Adrenal gland (tissue), 12 donors: ENCODE measurements around the gene LMNTD1. TPM values are rescaled to one million over a fixed set of nuclear protein-coding genes. Genes with fewer than 3 reads are reported as not detected.

Experiments used
- DNase-seq, 7 donors: peaks; one replicate each; pipeline ENCODE4 v3.0.0-alpha.2; 2019 to 2020
- H3K27ac ChIP-seq, 5 donors: fragments of 200-600 bp; sonication (generic) in 4 of 5; 1 replicate in 3 of 5; 2 replicates in 2 of 5; pipeline versions ENCODE4 v1.5.1 to v1.8.0; 2016 to 2020; ENCODE audit warnings: mild to moderate bottlenecking in 1 of 5
- H3K27me3 ChIP-seq: fragments of 200-600 bp; 2 replicates; pipeline ENCODE4 v1.8.0; 2021
- H3K36me3 ChIP-seq, 2 donors: fragments of 200-600 bp; replicated peaks in 1 of 2; 1 replicate in 1 of 2; 2 replicates in 1 of 2; pipeline versions ENCODE4 v1.5.1 to v1.8.0; 2018 to 2022
- H3K4me1 ChIP-seq, 2 donors: fragments of 200-600 bp; replicated peaks in 1 of 2; 1 replicate in 1 of 2; 2 replicates in 1 of 2; pipeline versions ENCODE4 v1.5.1 to v1.8.0; 2018 to 2021
- H3K4me3 ChIP-seq, 4 donors: fragments of 200-600 bp; sonication (generic) in 3 of 4; one replicate each; pipeline ENCODE4 v1.5.1; 2016 to 2018
- H3K9me3 ChIP-seq, 3 donors: fragments of 200-600 bp; sonication (generic) in 1 of 3; replicated peaks in 1 of 3; 1 replicate in 2 of 3; 2 replicates in 1 of 3; pipeline versions ENCODE4 v1.5.1 to v1.8.0; 2016 to 2021
- CTCF ChIP-seq, 6 experiments: fragments of 450-650 bp in 4 of 6; fragments of 200-600 bp in 2 of 6; sonication (generic) in 1 of 6; IDR thresholded peaks; 1 replicate in 5 of 6; 2 replicates in 1 of 6; pipeline versions ENCODE4 v1.5.1 to v1.8.0; 2016 to 2021; ENCODE audit warnings: antibody characterized with exemption in 6 of 6, mild to moderate bottlenecking in 2 of 6, moderate library complexity in 1 of 6
- POLR2A ChIP-seq, 2 donors: fragments of 450-650 bp; IDR thresholded peaks; one replicate each; pipeline ENCODE4 v1.6.1; 2017; ENCODE audit warnings: antibody characterized with exemption in 2 of 2, mild to moderate bottlenecking in 2 of 2, moderate library complexity in 1 of 2
- WGBS, 4 donors: extraction: QIAGEN DNeasy Blood & Tissue Kit in 2 of 4; methylation state at CpG; one replicate each; pipeline versions ENCODE4 v1.1.5 to v1.1.7; 2013 to 2017; 5-methylcytosine and 5-hydroxymethylcytosine counted together
- intact Hi-C, 2 donors: fragments of 100-400 bp; cut with DNase I; formaldehyde crosslinking; loops; one replicate each; pipeline versions ENCODE4 v1.14.1 to v1.15.0; 2022 to 2023
- polyA plus RNA-seq, 3 donors: library from polyadenylated mRNA; stranded (reverse); fragments of 200-250 nt in 2 of 3; fragments of 350-450 nt in 1 of 3; fragmentation: Illumina TruSeq in 1 of 3; extraction: RNeasy Lipid Tissue Mini Kit (QIAGEN cat#74804) in 1 of 3; gene quantifications; one replicate each; pipeline ENCODE4 v1.2.3, GENCODE V29; 2013 to 2014
- total RNA-seq, 9 donors: library from RNA; depleted of rRNA in 4 of 9; stranded (reverse); fragments of >200 nt in 4 of 9; fragments of 120-200 nt in 1 of 9; fragmentation: NEBNext Ultra II Directional in 1 of 9; extraction: Animal tissue kit (Norgen Biotek cat#: 25700) in 1 of 9; gene quantifications; one replicate each; pipeline versions ENCODE4 v1.1.0 to v1.2.4, GENCODE V29; 2013 to 2023
- donor health status: healthy with polysubstance abuse.
- donor health status: Bipolar disorder and iron deficiency.
- donor health status: DM: yes; HTN: yes; CAD: no.
- donor health status: DM: no; HTN: no; CAD: no.
- donor health status: DM: no; HTN: no; CAD: no.
- donor health status: DM: yes; HTN: yes; CAD: no.

Gene LMNTD1
- total and polyA plus RNA-seq, 12 donors, result 0.27 to 4.9 (median 0.46) TPM; not detected in 9

DNA sequence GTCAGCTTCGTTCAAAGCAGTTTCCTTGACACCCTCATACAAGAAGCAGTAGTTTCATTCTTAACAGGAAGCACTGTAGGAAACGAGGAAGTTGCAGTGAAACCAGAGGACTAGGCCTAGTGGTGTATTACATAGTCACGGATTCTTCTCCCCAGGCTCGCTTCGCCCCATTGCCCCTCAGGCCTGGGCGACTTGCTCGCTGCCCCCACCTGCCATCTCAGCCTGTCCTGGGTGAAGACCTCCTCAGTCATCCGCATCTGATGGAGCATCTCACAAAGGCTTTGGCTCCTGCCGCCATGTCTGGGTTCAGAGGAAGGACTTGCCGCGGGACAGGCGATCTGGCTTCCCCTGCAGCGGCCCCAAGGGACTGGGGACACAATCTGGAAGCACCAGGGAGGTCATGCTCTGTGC lies 93.5 kb downstream of the LMNTD1 start:
- H3K4me3 ChIP-seq, result no peak overlapping the region
- H3K4me1 ChIP-seq, result no peaks in the 10 kb centered on the region
- no peaks in the 10 kb centered on the region for H3K36me3 ChIP-seq
- 86 to 91% (median 88%) methylated on average over 10 to 13 of the region's 13 CpGs for WGBS, 4 donors
- DNase-seq, result no peak
- H3K27me3 ChIP-seq, result no peaks in the 10 kb centered on the region
- H3K9me3 ChIP-seq, result no peaks in the 10 kb centered on the region
- intact Hi-C loops, result no loop called here
- no peak overlapping the region for H3K27ac ChIP-seq
- TF ChIP-seq POLR2A (IDR thresholded peaks at IDR 0.05) (no peak), CTCF (IDR thresholded peaks at IDR 0.05) (no peak)

DNA sequence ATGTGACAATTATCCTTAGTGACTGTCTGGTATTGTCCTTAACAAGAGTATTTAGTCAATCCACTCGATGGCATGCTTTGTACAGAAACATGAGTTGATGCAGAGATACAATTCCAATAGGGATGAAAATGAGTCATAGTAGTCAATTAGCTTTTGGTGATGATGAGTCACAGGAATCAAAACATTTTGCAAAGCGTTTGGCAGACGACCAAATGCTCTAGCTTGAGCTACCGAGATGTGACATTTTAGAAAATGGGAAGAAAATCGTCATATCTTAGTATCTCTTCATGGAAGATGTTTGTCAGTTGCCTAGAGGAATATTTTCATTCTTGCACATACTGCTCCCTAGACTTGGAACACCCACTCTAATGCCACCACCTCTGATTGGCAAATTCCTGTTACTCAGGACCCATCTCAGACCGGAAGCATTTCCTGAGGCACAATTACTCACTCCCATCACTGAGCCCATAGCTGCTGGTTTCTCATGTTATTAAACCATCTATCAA lies 95.0 kb downstream of the LMNTD1 start:
- Histone ChIP-seq H3K27me3 (no peaks in the 10 kb centered on the region), H3K4me1 (no peaks in the 10 kb centered on the region), H3K27ac (no peak overlapping the region), H3K4me3 (no peak overlapping the region), H3K9me3 (no peaks in the 10 kb centered on the region), H3K36me3 (no peaks in the 10 kb centered on the region)
- intact Hi-C loops, result no loop called here
- peak; percentile 47 to 78 (median 73) for DNase-seq
- 22 to 30% (median 24%) methylated on average over 6 of the region's 6 CpGs for WGBS, 4 donors
- TF ChIP-seq POLR2A (IDR thresholded peaks at IDR 0.05) (no peak), CTCF (IDR thresholded peaks at IDR 0.05) (no peak)

- WGBS, 4 donors, result 86 to 91% (median 89%) methylated on average over 4 of the region's 4 CpGs
- no peaks in the 10 kb centered on the region for H3K27me3 ChIP-seq
- DNase-seq, result no peak
- H3K27ac ChIP-seq, result no peak overlapping the region
- H3K9me3 ChIP-seq, result no peaks in the 10 kb centered on the region
- TF ChIP-seq POLR2A (IDR thresholded peaks at IDR 0.05) (no peak), CTCF (IDR thresholded peaks at IDR 0.05) (no peak)
- H3K4me1 ChIP-seq, result no peaks in the 10 kb centered on the region
- intact Hi-C loops, result no loop called here
- H3K4me3 ChIP-seq, result no peak overlapping the region
- no peaks in the 10 kb centered on the region for H3K36me3 ChIP-seq
These were observed 96.6 kb downstream of the LMNTD1 start for GRCh38 chr12:25456474-25456873.

- Histone ChIP-seq H3K36me3 (no peaks in the 10 kb centered on the region), H3K27ac (no peak overlapping the region), H3K27me3 (no peaks in the 10 kb centered on the region), H3K4me3 (no peak overlapping the region), H3K4me1 (no peaks in the 10 kb centered on the region), H3K9me3 (no peaks in the 10 kb centered on the region)
- TF ChIP-seq CTCF (IDR thresholded peaks at IDR 0.05), result no peak
- no peak for TF ChIP-seq POLR2A (IDR thresholded peaks at IDR 0.05)
- 52 to 68% (median 65%) methylated on average over 2 of the region's 2 CpGs for WGBS, 4 donors
- no peak for DNase-seq
- intact Hi-C loops, result no loop called here
These were observed 97.4 kb downstream of the LMNTD1 start for GRCh38 chr12:25455696-25456095.
